NCI-H1105 treated with DMSO at 0.1 percent for 48 hours (cell line): ENCODE data around the gene PIEZO2.

Source experiments
- DNase-seq: peaks from one replicate; lab custom pipeline; 2025; lab: John Stamatoyannopoulos, UW

The PIEZO2 gene

DNA sequence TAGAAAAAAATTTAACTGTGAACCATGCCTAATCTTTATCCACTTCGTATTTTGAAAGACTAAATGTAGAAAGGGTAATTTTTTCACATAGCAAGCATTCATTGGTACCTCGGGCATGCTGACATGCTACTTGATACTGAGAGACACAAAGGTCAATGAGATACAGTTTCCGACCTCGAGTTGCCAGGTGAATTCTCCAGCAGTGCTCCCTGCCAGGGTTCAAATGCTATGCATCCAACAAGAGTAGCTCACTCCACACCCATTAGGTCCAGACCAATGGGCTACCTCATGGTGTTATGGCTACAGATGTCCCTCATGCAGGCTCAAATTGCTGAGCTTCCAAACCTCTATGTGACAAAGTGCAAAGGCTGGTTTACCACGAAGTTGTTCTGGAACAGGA is 305.8 kb downstream of the PIEZO2 start:
- no peak for DNase-seq

DNA sequence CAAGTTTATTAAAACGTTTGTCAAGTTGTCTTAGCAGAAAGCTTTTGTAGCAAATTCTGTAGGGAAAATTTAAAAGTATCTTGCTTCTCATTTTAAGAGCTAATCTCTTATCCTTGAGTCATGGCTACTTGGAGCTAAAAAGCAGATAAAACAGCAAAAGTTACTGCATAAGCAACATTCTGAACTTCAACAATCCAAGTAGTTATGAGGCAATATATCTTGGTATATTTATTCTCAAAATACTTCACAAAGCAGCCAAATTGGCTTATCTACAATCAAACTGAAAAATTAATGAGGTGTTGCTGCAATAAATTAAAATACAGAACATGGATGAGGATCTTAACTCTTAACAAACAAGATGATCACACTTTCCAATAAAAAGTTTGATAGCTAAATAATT is 306.5 kb downstream of the PIEZO2 start:
- no peak for DNase-seq

DNA sequence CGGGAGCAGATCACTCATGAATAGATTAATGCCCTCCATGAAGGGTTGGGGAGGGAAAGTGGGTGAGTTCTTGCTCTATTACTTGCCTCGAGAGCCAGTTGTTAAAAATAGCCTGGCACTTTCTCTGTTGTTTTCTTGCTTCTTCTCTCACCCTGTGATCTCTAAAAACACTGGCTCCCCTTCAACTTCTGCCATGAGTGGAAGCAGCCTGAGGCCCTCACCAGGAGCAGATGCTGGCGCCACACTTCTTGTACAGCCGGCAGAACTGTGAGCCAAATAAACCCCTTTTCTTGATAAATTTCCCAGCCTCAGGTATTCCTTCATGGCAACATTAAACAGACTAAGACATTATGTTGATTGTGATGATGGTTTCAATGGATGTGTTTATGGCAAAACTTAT is 307.0 kb downstream of the PIEZO2 start:
- no peak for DNase-seq

DNA sequence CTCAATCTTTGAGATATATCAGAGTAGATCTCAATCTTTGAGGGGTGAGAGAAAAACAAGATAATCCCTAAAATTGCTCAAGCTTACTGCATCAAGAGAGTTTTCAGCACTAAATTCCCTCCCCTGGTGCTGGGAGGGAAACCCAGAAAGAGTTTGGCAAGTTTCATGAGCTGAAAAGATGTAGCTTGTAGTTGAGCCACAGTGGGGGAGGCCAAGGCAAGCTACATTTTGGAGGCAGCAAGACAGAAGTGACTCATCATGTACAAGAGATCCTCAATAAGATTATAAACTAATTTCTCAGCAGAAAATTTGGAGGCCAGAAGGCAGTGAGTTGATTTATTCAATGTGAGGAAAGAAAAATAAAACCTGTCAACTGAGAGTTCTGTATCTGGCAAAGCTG is 308.2 kb downstream of the PIEZO2 start:
- DNase-seq, result no peak

DNA sequence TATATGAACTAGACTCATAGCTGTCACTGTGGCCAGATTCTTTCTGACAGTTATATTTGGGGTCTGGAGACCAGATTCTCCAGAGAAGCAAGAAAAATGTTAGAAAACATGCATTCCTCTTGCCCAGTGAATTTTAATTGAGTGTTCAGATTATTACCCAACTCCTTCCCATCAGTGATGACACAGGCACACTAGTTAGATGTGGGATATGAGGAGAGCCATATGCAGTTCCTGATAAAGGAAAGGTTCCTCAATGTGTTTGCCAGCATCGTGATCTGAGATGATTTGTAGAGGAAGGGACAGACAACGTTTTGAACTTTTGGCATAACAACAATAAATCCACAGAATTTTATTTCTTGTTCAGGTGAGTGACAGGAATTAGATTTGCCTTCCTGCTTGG is 308.6 kb downstream of the PIEZO2 start:
- DNase-seq, result no peak

DNA sequence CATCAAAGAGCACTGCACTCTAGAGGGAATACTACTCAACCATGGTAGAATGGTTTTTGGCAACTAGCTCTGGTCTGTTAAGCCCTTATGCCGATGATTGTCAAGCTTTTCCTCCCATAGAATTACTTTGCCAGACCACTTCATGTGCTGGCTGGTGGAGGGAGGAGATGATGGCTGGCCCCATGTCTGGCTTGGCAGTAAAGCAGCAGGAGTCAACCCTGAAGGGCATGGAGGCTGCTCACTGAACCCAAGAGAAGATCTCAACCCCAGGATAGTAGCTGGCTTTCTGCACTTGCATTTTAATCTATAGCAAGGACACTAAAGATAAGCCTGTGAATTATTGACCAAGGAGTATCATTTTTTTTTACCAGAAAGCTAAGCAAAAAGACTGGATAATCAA is 309.9 kb downstream of the PIEZO2 start:
- no peak for DNase-seq

DNA sequence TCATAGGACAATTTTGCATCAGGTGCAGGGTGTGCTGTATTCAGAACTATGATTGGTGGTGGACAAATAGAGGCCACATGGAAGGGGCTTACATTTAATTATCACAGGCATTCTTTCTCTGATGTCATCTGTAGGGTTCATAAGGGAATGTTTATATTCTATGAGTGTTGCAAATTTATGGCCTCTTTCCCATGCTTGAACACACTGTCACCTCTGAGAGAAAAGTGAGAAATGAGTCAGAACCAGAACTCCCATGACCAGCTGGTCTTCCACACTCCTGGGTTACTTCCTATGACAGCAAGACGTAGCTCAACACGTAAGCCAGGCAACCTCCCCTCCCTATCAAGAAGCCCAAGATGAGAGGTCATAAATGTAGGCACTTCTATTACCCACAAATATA is 310.8 kb downstream of the PIEZO2 start:
- no peak for DNase-seq

DNA sequence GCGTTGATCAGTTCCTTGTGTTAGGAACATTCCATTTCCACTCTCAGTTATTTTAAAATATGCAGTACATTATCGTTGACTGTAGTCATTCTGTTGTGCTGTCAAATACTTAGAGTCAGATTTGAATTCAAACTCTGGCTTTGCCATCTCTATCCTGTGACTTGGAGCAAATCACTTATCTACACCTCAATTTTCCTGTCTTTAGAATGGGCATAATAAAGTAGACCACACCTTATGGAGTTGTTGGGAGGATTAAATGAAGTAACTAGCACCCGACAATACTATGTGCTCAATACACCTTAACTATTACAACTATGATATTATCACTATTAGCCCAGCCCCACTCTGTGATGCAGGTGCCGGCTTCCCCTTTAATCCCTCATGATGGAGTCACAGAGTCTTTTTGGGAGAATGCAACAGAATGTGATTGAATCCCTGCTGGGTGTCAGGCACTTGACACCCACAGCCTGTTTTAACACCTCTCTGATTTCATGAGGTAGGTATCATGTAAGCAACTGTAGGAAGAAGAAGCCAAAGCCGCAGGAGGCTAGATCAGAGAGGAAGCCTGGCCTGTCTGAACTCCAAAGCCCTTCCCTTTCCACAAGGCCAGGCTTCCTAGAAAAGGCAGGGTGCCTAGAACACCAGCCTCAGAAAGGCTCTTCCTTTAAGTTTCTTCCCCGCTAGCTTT is 315.1 kb downstream of the PIEZO2 start:
- no peak for DNase-seq

DNA sequence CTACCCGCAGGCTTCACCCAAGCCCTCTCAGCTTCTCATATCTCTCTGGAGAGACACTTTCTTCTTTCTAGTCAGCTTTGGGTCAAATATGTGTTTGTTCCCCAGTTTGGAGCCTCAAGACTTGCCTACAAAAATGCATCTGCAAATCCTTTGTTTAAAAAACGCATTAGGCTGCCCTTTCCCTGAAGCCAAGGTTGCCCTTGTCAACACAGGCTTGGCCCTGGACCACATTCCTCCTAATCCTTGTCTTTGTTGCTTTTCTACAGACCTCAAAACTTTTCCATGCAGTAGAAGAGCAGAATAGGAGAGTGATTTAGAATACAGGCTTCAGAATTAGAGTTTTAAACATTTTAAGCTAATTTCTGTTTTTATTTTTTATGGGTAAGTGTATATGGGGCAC is 315.7 kb downstream of the PIEZO2 start:
- DNase-seq, result no peak

DNA sequence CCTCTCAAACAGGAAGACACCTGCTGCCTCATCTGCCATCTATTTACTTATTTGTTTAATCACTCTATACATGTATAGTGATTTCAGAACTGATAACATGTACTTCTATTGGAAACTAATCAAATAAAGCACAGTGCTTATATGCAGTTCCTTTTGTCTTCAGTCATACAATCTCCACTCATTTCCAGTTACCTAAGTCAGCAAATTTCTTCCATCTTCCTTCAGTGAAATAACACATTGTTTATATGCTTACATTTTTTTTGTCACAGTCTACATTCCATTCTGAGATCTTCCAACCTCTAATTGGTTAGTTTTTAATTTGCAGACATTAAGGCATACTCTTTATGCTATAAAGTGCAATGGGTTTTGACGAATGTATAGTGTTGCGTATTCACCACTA is 323.0 kb downstream of the PIEZO2 start:
- no peak for DNase-seq

DNA sequence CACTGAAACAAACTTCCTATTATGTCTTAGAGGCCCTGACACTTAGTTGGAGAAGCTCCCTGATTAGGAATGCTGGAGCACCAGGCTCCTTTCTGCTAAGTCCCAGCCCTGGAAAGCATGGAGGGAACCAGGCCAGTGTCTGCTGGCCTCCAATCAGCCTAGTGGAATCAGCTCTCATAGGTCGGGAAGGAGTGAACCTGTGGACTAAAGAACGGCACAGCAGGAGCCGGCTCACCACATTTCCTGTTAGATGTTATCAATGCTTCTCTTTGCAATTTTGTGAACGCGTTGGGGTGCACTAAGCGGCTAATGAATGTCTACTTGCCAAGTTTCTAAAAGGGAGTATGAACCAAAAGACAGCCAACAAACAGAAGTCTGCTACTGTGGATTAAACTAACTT is 326.9 kb downstream of the PIEZO2 start:
- no peak for DNase-seq

DNA sequence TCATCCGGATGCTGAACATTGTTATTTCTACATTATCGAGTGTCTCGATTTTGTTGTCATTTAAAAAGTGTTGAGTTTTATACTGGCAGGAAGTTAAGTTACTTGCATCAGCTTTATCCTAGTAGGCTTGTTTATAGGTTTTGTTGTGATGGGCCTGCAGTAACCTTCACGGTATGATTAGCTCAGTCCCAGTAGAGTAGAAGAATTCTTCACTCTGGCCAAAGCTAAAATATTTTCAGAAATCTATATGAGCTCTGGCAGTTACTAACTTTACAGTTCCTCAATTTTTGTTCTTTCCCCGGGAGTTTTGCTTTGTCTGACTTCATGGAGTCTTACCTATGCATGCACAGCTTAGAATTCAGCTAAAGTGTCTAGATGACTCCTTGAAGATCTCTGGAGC is 328.7 kb downstream of the PIEZO2 start:
- no peak for DNase-seq

DNA sequence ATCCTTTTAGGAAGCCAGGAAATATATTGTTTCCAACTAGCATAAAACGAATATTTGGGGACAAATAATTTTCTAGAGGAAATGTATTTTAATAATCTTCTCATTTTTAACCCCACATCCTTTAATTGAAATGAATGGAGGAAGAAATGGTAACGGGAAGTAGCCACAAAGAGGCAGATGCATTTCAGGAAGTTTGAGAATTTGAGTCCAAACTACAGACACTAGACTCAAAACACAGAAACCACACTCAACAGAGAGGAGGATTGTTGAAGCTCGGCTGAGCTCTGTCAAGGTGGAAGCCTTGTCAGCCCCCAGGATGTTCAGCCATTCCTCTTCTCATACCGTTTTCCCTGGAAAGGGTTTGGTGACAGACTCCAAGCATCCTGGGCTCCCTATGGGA is 335.0 kb downstream of the PIEZO2 start:
- no peak for DNase-seq

DNA sequence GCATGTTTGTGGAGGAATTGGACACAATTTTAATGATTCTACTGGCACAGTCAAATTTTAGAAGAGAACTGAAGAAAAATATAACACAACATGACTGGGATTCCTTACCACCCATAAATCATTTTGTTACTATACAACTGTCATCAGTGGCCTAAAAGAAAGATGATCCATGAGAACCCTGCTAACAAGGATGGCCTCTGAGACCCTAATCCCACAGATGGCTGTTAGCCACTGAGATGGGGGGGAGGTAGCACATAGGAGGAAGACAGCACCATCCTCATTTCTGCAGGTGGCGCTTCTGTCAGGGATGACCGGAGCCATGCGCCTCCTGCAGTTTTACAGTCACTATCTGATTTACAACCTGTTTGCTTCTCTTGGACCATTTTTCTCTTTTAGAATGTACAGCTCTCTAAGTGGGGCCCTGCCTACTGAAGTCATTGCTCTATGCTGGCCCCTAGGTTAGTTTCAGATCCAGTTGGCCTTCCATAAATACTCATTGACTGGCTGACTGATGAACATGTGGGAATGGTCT is 343.7 kb downstream of the PIEZO2 start:
- no peak for DNase-seq

DNA sequence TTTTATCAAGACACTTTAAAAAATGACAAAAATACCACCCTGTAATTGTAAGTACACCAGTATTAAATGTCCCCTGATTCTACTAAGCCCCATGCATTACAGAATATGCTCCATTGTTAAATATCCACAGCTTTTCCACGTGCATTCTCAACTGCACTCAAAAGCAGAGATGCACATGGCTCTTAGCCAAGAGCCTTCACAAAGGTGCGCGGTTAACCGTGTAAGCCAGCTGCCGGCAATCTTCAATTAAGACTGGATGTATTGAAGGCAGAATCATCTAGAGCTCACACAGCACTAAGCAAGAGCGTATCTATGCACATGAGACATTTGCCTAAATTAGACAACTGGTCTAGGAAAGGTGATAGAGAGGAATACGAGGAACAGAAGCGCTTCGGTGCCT is 345.2 kb downstream of the PIEZO2 start:
- peak; percentile 67 for DNase-seq

DNA sequence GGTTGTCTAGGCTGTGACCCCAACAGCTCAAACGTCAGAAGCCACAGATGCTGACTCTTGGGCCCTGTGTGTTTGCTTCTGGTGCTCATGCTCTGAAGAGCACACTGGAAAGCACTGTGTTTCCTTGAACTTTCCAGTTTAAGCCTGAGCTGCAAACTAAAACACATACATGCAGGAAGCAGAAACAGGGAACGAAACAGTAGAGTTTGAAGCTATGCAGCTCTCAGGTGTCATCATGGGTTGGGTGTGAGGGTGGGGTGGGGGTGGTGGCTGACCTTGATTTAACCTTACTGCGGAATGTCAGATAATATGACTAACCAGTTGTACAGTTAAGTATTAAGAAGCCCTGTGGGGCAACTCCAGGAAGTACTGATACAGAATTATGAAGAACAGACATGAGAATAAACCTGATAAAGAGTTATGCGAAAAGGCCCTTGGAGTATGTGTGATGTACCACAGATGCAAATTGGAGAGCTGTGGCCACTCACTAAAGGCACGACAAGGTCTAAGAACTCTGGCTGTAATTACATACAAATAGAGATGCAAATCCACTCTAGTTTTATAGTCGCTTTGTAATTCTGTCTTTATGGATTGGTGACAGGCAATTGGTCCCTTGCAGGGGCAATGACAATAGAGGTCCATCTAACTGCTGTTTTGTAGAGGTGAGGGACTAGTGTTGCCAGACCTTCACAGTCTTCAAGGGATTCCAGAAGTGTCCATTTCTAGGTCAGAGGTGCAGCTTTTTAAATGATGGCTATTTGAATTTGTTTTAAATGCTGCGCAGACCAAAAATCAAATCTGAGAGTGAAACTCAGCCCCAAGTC is 350.4 kb downstream of the PIEZO2 start:
- DNase-seq, result no peak

DNA sequence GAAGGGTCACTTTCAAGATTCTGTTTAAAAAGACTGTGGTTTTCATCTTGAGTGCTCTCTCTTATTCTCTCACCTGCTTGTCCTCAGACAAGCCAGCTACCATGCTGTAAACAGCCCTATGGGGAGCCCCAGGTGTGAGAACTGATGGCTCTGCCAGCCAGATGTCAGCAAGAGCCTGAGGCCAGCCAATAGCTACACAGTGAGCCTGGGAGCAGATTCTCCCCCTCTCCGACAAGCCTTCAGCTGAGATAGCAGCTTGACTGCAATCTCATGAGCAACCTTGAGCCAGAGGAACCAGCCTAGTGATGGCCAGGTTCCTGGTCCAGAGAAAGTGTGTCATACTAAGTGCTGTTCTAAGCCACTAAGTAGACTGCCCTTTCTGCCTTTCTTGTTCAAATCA is 351.5 kb downstream of the PIEZO2 start:
- peak; percentile 25 for DNase-seq

DNA sequence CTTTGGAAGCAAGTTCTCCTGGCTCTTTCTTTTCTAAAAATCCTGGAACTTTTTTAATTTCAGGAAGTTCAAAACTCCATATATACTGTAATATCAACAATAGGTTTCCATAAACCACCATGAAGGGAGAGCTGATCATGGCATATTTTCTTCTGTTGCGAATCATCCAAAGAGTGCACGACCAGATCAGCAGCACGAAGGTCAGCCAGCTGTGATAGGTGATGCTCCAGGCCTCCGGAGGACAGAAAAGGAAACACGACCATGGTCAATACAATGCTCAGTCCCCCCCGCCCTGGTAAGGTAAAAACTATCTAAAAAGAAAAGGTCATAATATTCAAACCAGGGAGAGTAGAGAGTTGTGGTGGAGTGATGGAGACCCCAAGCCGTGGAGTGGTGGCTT is 354.6 kb downstream of the PIEZO2 start:
- no peak for DNase-seq

DNA sequence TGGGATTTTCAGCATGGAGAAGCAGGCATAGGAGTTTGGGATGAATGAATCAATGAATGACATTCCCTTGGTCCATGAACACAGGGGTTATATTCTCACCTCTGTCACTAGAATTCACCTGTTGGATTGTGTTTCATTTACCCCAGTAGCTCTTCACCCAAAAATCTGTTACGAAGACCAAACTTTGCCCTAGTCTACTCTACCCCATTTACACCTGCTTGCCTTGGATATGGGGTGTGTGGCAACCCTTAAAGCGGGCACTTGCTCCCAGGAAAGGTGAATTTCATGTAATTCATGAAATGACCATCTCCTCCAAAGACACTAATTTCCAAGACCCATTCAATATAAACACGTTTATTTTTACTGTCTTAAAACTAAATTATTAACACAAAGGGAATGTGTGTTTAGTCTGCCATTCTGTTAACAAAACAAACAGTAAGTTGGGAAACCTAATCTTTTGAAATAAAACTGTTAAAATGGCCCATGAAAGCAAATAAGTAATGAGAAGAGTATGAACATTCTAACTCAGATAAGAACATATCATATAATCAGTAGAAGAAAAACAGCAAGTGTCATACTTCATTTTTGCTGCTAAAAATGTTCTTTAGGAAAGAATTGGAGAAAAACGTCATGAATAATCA is 355.5 kb downstream of the PIEZO2 start:
- DNase-seq, result no peak

DNA sequence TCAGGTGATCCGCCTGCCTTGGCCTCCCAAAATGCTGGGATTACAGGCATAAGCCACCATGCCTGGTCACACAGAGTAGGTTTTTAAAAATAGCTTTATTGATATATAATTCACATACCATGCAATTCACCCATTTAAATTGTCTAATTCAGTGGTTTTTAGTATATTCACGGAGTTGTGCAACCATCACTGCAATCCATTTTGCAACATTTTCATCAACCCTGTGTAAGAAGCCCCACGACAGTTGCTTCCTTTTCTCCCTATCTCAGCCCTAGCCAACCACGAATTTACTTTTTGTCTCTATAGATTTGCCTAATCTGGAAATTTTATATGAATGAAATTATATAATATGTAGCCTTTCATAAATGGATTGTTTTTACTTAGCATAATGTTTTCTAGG is 357.2 kb downstream of the PIEZO2 start:
- no peak for DNase-seq

DNA sequence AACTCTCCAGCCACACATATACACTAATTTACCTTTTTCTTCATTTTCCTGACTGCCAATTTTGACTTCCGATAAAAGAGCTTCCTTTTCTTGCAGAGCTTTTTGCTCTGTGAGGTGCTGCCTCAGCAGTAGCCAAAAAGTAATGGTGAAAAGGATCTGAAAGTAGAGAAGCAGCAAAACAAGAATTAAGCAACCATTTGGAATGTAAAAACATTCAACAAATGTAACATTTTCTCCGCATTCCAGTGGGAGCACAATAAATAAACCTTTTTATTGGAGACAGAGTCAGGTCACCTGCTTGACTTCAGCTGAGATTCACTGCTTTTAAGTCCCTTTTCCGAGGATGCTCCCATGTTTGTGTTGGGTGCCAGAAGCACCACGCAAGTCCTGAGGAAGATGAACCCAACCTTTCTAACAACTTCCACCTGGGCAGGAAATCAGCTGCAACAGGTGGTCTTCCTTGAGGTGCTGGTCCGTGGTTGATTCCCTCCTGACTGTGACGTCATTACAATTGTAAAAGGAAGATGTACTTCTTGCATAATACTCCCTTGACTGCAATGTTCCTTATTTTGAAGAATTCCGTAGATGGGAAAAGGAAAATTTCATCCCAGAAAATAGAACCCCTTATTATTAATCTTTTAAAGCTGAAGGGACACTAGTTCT is 358.1 kb downstream of the PIEZO2 start:
- no peak for DNase-seq

DNA sequence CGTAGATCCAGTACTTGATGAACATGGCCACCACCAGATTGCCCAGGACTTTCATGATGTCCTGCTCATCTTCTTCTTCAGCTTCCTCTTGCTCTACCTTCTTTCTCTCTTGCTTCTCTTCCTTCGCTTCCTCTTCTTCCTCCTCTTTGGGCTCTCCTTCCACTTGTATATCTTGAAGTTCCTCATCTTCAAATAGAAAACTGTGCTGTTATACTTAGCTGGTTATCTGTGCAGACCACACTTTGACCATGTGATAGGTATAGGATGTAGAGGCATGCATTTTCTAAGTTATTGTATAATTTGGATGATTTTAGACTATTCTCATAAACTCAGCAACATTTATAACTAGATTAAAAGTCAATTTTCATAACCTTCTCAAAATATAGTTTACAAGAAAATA is 360.2 kb downstream of the PIEZO2 start:
- DNase-seq, result no peak
